Skeletal muscle satellite cell (primary cell): Measurements from ENCODE around the gene EIF4EBP3.

Experiments
- H3K27me3 ChIP-seq: 2 replicates; pipeline ENCODE4 v1.7.0; 2013; ENCODE audit warnings: low read length; ENCODE audit not compliant: control insufficient read depth, insufficient read depth
- H3K36me3 ChIP-seq: 2 replicates; pipeline ENCODE4 v1.7.0; 2013; ENCODE audit warnings: mild to moderate bottlenecking, control low read depth, low read length; ENCODE audit not compliant: insufficient read depth
- H3K4me1 ChIP-seq: 2 replicates; pipeline ENCODE4 v1.7.0; 2013; ENCODE audit warnings: low read length; ENCODE audit not compliant: control insufficient read depth, insufficient read depth
- H3K4me2 ChIP-seq: 2 replicates; pipeline ENCODE4 v1.7.0; 2013; ENCODE audit warnings: mild to moderate bottlenecking, low read length
- H3K4me3 ChIP-seq: 2 replicates; pipeline ENCODE4 v1.7.0; 2013; ENCODE audit warnings: low read length
- H3K9ac ChIP-seq: 2 replicates; pipeline ENCODE4 v1.7.0; 2013; ENCODE audit warnings: mild to moderate bottlenecking, low read depth, low read length, moderate library complexity
- H3K9me3 ChIP-seq: replicated peaks from 2 replicates; pipeline ENCODE4 v1.7.0; 2013; ENCODE audit warnings: mild to moderate bottlenecking, control low read depth, low read length

Gene EIF4EBP3

DNA sequence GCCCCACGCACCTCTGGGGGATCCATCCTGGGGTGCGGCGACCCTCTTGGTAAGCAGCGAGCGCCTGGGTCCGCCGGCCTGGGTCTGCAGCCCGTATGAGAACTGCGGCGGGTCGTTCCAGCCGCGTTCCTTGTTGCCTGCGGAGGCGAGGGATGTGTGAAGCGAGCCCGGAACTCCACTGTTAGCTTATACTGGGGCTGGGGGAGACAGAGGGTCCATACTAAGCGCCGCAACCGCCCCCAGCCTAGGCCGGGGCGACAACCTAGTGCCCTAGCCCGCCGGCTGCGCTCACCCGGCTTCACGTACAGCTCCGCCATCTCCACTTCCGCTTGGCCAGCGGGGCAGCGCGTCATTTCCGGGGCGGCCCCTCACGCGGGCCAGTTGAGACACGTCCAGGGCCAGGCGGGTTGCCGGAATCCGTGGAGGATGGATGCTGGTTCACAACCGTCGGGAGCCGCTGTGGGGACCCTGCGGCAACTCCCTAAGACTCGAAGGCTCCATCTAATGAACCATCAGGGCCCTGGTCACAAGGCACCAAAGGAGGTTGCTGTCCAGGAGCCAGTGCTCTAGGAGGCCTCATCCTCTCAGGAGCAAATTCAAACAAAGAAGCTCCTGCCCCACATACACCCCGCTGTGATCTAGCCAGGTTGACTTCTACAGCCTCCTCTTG lies 9.8 kb downstream of the EIF4EBP3 start, which contains the start of gene SRA1:
Gene SRA1 (minus strand): TSS at position 338 of the 670 bp plus-strand sequence. CDS start 21 bp downstream, at position 317.
- H3K4me3 ChIP-seq: peak within 1 kb of the TSS; percentile 95
- no peaks in the 10 kb centered on the region for H3K27me3 ChIP-seq
- H3K4me1 ChIP-seq: peaks cover 35% of the 10 kb centered on the region
- peaks cover 9% of the 10 kb centered on the region for H3K36me3 ChIP-seq
- H3K9me3 ChIP-seq: no peaks in the 10 kb centered on the region
- H3K4me2 ChIP-seq: peak within 1 kb of the TSS; percentile 86
- peak within 1 kb of the TSS; percentile 99 for H3K9ac ChIP-seq

DNA sequence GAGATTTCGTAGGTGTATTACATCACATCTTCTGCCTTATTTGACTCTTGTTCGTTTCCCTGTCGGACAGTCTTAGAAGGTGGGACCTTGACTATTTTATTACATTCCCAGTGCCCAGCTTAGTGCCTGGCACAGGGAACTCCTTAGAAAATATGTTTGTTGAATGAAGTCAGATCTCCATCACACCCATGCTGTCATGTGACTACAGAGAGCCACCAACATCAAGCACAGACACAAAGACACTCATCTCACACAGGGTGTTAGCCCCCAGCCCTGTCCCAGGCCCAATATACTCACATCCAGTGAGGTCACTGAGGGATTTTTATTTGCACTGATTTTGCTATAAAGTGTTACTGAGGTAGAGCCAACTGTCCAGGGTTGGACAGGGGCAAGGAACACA lies 10.5 kb downstream of the EIF4EBP3 start:
- Histone ChIP-seq H3K27me3 (no peaks in the 10 kb centered on the region), H3K4me2 (peak overlapping the region; percentile 86), H3K36me3 (peaks cover 9% of the 10 kb centered on the region), H3K4me3 (peak overlapping the region; percentile 95), H3K4me1 (peaks cover 35% of the 10 kb centered on the region), H3K9me3 (no peaks in the 10 kb centered on the region), H3K9ac (peak overlapping the region; percentile 99)

DNA sequence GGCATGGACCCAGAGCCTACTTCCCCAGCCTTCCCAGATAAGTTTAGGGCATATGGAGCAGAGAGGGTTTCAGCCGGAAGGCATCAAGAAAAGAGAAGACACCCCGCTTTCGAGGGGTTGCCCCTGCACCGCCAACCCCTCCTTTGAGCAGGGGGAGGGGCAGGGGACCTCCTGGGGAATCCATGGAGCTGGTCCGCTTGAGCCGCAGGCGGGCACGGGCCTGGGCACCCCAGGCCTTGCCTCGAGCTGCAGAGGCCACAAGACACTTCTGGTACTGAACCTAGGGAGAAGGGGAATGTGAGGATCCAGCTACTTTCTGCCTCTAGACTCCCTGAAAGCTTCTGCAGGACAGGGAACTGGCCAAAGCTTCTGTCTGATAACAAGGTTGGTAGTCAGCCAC lies 11.1 kb downstream of the EIF4EBP3 start:
- H3K4me1 ChIP-seq: peaks cover 39% of the 10 kb centered on the region
- H3K9me3 ChIP-seq: no peaks in the 10 kb centered on the region
- H3K27me3 ChIP-seq: no peaks in the 10 kb centered on the region
- H3K4me3 ChIP-seq: no peak overlapping the region
- no peak overlapping the region for H3K9ac ChIP-seq
- H3K4me2 ChIP-seq: no peak overlapping the region
- peaks cover 5% of the 10 kb centered on the region for H3K36me3 ChIP-seq

DNA sequence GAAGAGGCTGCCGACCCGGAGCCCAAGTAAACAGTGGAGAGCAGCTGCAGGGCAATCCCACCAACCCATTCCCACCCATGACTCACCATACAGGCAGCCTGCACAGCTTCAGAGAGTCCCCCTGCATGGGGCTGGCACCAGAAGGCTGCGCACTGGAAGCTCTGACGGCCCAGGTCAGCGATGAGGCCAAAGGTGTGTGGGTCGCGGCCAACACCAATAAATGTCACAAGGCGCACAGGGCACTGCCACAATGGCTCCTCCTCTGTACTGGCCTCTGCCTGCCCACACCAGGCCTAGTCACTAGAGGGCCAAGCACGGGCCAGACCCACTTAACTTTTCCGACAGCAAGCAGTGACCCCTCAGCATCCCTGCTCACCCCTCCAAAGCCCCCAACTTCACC lies 12.8 kb downstream of the EIF4EBP3 start:
- Histone ChIP-seq H3K27me3 (no peaks in the 10 kb centered on the region), H3K9ac (no peak overlapping the region), H3K4me2 (no peak overlapping the region), H3K9me3 (no peaks in the 10 kb centered on the region), H3K4me1 (peaks cover 27% of the 10 kb centered on the region), H3K4me3 (no peak overlapping the region), H3K36me3 (peaks cover 5% of the 10 kb centered on the region)

DNA sequence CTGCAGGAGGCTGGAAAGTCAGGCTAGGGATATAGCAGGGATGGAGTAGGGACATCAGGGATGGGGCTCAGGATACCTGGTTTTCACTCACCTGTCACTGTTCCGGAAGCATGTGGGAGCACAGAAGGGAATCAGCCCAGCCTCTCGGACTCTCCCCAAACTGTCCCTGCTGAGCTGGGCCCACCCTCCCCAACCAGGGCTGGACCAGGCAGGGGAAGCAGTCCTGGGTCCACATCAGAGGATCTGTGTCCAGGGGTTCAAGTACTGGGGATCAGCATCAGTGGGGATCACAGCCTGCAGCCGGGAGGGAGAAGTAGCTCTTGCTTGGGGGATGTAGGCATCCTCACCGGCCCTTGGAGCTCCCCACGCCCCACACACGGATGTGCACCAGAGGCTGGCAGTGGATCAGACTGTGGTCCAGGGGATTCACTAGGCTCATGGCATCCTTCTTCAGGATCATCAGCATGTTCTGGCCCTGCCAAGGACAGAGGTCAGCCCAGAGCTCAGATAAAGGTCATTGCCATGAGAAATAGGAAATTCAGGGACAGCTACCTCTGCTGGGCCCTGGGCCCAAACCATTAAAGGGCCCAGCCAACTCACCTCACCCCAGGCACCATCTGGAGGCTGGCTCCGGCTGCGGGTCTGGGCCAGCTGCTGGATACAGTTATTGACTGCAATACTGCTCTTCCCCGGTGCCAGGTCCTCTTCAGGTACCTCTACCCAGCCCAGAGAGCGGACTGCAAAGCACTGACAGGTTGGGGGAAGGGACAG lies 14.5 kb downstream of the EIF4EBP3 start:
- H3K9ac ChIP-seq: no peak overlapping the region
- H3K9me3 ChIP-seq: no peaks in the 10 kb centered on the region
- H3K4me1 ChIP-seq: peaks cover 24% of the 10 kb centered on the region
- H3K4me3 ChIP-seq: no peak overlapping the region
- H3K27me3 ChIP-seq: no peaks in the 10 kb centered on the region
- no peak overlapping the region for H3K4me2 ChIP-seq
- H3K36me3 ChIP-seq: peaks cover 11% of the 10 kb centered on the region

DNA sequence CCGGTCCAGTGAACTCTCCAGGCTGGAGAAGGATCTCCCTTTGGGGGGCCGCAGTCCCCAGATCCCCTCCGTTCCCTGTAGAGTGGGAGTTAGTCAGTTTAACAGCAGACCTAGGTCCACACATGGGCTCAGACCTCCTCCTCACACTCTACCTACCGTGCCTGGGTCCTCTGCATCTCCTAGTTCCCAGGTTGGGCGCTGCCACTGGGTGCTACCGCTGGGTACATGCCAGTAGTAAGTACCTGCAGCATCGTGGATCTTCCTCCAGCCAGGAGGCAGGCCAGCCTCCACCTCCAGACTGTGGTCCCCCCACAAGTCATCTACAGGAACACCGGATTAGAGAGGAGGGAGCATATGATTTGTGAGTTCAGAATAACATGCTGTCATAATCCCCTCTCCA lies 16.1 kb downstream of the EIF4EBP3 start:
- peak overlapping the region; percentile 94 for H3K4me3 ChIP-seq
- H3K27me3 ChIP-seq: no peaks in the 10 kb centered on the region
- peak overlapping the region; percentile 88 for H3K4me2 ChIP-seq
- peaks cover 27% of the 10 kb centered on the region for H3K36me3 ChIP-seq
- no peaks in the 10 kb centered on the region for H3K9me3 ChIP-seq
- H3K4me1 ChIP-seq: peaks cover 18% of the 10 kb centered on the region
- H3K9ac ChIP-seq: peak overlapping the region; percentile 95

DNA sequence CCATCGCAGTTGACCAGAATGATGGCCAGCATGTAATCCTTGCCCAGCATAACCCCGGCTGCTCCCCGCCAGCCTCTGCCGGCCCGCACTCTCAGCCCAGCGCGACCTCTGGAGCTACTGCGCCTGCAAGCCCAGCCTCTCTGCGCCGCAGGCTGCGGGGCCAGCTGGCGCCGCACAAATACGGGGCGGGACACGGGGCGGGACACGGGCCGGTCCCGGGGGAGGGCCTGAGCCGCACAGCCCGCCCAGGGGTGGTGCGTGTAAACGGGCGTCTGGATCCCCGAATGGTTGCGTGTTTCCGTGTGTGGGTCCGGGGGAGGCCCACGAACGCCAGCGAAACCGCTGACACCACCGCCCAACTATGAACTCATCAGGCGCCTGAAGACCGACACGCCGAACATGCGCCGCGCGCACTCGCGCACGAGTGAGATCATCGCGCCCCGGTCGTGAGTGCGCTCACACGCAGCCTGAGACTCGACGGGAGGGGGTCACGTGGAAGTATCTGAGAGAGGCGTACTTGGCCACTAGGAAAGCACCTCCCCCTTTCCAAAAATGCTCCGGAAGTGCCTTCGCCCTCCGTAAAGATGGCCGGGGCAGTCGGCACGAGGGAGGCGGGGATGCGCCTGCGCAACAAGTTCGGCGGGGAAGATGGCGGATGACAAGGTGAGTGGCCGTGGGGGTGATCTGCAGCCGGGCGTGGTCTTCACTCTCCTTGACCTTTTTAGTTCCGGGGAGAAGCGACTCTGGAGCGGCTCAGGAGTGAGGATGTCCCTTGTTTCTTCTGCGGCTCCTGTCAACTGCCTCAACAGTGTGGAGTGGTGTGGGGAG lies 16.9 kb downstream of the EIF4EBP3 start, which contains the start of the genes APBB3 and SLC35A4:
Gene APBB3 (minus strand): TSS at position 403 of the 828 bp plus-strand sequence. CDS start 353 bp downstream, at position 50.
Gene SLC35A4 (plus strand): TSS at position 633 of the 828 bp plus-strand sequence. CDS start 2,342 bp downstream, outside the sequence.
- Histone ChIP-seq H3K4me1 (peaks cover 18% of the 10 kb centered on the region), H3K27me3 (no peaks in the 10 kb centered on the region), H3K4me3 (peak within 1 kb of the TSS; percentile 94), H3K9ac (peak within 1 kb of the TSS; percentile 95), H3K4me2 (peak within 1 kb of the TSS; percentile 88), H3K36me3 (peaks cover 28% of the 10 kb centered on the region), H3K9me3 (no peaks in the 10 kb centered on the region)

DNA sequence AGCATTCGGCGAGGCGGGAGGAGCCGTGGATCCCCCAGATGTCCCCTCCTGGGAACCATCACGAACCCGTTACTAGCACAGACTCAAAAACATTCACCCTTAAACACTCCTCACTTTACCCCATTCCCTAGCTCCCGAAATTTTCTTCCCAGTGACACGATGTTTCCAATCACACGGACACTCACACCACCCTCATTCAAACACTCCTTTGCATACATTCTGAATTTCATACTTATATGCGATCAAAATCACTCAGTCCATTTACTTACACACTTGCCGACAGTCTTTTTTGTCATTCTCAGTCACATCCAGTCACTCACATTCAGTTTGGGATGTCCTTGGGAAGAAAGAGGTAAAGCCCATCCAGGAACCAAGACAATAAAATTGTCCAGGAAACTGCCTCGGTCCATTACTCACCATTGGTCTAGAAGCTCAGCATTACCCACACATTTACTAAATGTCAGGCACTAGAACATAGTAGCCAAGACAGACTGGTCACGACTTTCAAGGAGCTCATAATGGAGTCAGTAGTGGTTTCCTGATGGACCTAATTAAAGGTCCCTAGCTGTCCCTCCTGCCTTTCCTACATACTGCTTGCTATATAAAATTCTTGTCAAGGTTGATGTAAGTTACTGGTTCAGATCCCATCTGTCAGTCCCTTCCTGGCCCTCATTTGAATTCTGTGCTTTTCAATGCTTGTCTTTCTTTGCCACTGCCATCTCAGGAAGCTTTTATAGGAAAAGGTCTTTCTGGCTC lies 17.7 kb downstream of the EIF4EBP3 start:
- H3K27me3 ChIP-seq: no peaks in the 10 kb centered on the region
- peaks cover 28% of the 10 kb centered on the region for H3K36me3 ChIP-seq
- peak overlapping the region; percentile 95 for H3K9ac ChIP-seq
- peaks cover 18% of the 10 kb centered on the region for H3K4me1 ChIP-seq
- H3K9me3 ChIP-seq: no peaks in the 10 kb centered on the region
- peak overlapping the region; percentile 94 for H3K4me3 ChIP-seq
- peak overlapping the region; percentile 88 for H3K4me2 ChIP-seq

DNA sequence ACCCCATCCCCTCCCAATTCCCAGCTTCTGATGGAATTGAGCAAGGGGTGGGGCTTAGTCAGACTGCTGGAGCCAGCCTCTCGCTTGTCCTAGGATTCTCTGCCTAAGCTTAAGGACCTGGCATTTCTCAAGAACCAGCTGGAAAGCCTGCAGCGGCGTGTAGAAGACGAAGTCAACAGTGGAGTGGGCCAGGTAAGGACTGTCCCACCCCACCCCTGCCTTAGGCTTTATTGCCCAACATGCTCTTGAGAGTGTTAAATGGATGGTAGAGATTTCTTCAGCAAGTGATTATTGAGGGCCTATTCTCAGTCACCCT lies 18.3 kb downstream of the EIF4EBP3 start:
- Histone ChIP-seq H3K4me3 (peak overlapping the region; percentile 94), H3K36me3 (peaks cover 28% of the 10 kb centered on the region), H3K9ac (peak overlapping the region; percentile 95)

DNA sequence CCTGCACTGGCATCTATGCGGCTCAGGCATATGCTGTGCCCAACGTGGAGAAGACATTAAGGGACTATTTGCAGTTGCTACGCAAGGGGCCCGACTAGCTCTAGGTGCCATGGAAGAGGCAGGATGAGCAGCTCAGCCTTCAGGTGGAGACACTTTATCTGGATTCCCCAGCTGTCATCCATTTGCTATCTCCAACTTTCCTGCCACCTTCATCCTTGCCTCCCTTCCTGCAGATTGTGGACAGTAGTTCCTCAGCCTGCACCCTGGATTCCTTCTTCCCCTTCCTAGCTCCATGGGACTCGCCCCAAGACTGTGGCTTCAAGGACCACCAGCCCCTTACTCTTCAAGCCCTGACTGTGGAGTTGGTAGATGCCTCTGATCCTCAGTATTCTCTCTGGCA lies 19.2 kb downstream of the EIF4EBP3 start:
- Histone ChIP-seq H3K4me1 (peaks cover 18% of the 10 kb centered on the region), H3K9ac (no peak overlapping the region), H3K27me3 (no peaks in the 10 kb centered on the region), H3K9me3 (no peaks in the 10 kb centered on the region), H3K4me3 (no peak overlapping the region), H3K36me3 (peaks cover 27% of the 10 kb centered on the region), H3K4me2 (no peak overlapping the region)

More for the DNA sequence above, 18.3 kb downstream of the EIF4EBP3 start:
- peaks cover 18% of the 10 kb centered on the region for H3K4me1 ChIP-seq
- peak overlapping the region; percentile 88 for H3K4me2 ChIP-seq
- H3K9me3 ChIP-seq: no peaks in the 10 kb centered on the region
- H3K27me3 ChIP-seq: no peaks in the 10 kb centered on the region
